A673 (cell line): Measurements from ENCODE around the gene INHBB. TPM values are rescaled to one million over a fixed set of nuclear protein-coding genes. Genes with fewer than 3 reads are reported as not detected.

Source experiments
- BruUV-seq: library from RNA; stranded (reverse); fragments of 400-500 nt; replicated peaks from 2 replicates; lab custom pipeline; 2021; lab: Mats Ljungman, UMichigan
- CTCF ChIA-PET: fragments of 300-600 bp; sonication (Branson Sonifier 250); formaldehyde crosslinking; loops from one replicate; lab custom pipeline; 2022; ENCODE audit warnings: antibody characterized with exemption; lab: Charles Lee
- POLR2A ChIA-PET: fragments of 300-600 bp; sonication (Branson Sonifier 250); formaldehyde crosslinking; loops from one replicate; lab custom pipeline; 2022; ENCODE audit warnings: antibody characterized with exemption; ENCODE audit not compliant: low non-redundant PET; lab: Charles Lee
- DNase-seq: peaks from one replicate; pipeline ENCODE4 v3.0.0-alpha.2; 2015; ENCODE audit warnings: low spot score
- H3K27ac ChIP-seq: fragments of 200-600 bp; sonication (generic); 2 replicates; pipeline ENCODE4 v1.5.1; 2016; ENCODE audit warnings: mixed run types, low read depth, mild to moderate bottlenecking, mixed read lengths, antibody characterized with exemption, low read length; ENCODE audit not compliant: poor library complexity, severe bottlenecking
- H3K27me3 ChIP-seq: fragments of 200-600 bp; sonication (generic); replicated peaks from 2 replicates; pipeline ENCODE4 v1.6.1; 2017; ENCODE audit warnings: mixed run types, low read depth, mild to moderate bottlenecking, mixed read lengths, antibody characterized with exemption, low read length; ENCODE audit not compliant: insufficient read depth, poor library complexity
- H3K36me3 ChIP-seq: fragments of 200-600 bp; sonication (generic); 2 replicates; pipeline ENCODE4 v1.6.1; 2016; ENCODE audit warnings: mixed run types, mild to moderate bottlenecking, mixed read lengths, antibody characterized with exemption, low read length; ENCODE audit not compliant: insufficient read depth, poor library complexity, severe bottlenecking
- H3K4me1 ChIP-seq: fragments of 200-600 bp; sonication (generic); 2 replicates; pipeline ENCODE4 v1.6.1; 2017; ENCODE audit warnings: mixed run types, mild to moderate bottlenecking, mixed read lengths, antibody characterized with exemption, low read length; ENCODE audit not compliant: insufficient read depth, poor library complexity, severe bottlenecking
- H3K4me3 ChIP-seq: fragments of 200-600 bp; sonication (generic); 2 replicates; pipeline ENCODE4 v1.5.1; 2016; ENCODE audit warnings: low read depth, mixed run types, mild to moderate bottlenecking, mixed read lengths, low read length; ENCODE audit not compliant: poor library complexity, severe bottlenecking
- H3K9me3 ChIP-seq: fragments of 200-600 bp; sonication (generic); 2 replicates; pipeline ENCODE4 v1.6.1; 2016; ENCODE audit warnings: mixed run types, low read depth, mild to moderate bottlenecking, mixed read lengths, antibody characterized with exemption, low read length; ENCODE audit not compliant: poor library complexity, severe bottlenecking
- EZH2 ChIP-seq: fragments of 200-600 bp; sonication (generic); IDR thresholded peaks from 2 replicates; pipeline ENCODE4 v1.6.1; 2017; ENCODE audit warnings: borderline replicate concordance, low read depth, mild to moderate bottlenecking, mixed read lengths, antibody characterized with exemption, low read length; ENCODE audit not compliant: poor library complexity, severe bottlenecking
- intact Hi-C: fragments of 100-400 bp; cut with micrococcal nuclease; formaldehyde crosslinking; loops from one replicate; pipeline ENCODE4 v1.10.0; 2022; ENCODE audit not compliant: unreplicated experiment
- total RNA-seq: library from RNA; stranded (reverse); gene quantifications from 2 replicates; pipeline ENCODE4 v1.2.3, GENCODE V29; 2021
- TF ChIP-seq, protein P1 (sequence below): fragments of 300-800, 200-600 bp; sonication (generic); conservative IDR thresholded peaks from 2 replicates; pipeline ENCODE4 v1.5.1; 2017; ENCODE audit warnings: low read depth, mild to moderate bottlenecking, antibody characterized with exemption, low read length, moderate library complexity, mixed read lengths

INHBB gene
- total RNA-seq, 1 experiment from 2014 or later = 0.09 TPM

DNA sequence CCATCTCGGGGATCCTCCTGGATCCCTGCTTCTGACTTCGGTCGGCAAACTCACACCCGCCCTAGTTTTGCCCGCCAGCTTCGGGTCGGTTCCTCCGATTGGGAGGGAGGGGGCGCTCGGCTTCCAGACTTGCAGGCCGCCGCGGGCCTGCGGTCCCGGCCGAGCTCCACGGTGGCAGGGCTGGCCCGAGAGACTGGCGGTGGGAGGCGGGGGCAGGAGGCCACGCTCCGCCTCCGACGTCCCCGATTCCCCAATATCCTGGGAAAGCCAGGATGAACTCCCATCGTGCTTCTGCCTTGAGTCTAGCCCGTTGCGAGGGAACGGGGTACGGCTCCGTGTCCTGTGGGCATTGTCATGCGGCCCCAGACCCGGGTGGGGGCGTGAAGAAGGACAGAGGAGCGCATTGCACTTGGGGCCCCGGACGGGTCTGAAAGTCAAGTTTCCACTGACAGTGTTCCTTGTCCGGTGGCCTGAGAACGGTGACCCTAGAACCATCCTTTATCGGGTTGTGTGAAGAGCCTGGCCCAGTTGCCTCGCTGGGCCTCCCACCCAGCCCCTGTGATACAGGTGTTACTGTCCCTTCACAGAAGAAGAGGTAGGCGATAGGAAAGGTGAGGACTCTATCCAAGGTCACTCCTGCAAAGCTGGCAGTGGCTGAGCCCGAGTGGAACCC, 2.4 kb upstream of the INHBB start:
- CTCF ChIA-PET = interaction anchor here (0.6 to 1.1 kb wide), 3 partner anchors 92 to 337 kb away, joined by 3 to 5 read pairs (median 4); no protein-coding TSS in a partner anchor
- Histone ChIP-seq H3K27me3 (peaks cover 63% of the 10 kb centered on the region), H3K4me1 (peaks cover 13% of the 10 kb centered on the region), H3K36me3 (no peaks in the 10 kb centered on the region), H3K27ac (no peak overlapping the region), H3K9me3 (no peaks in the 10 kb centered on the region), H3K4me3 (no peak overlapping the region)
- peak; percentile 78 for DNase-seq
- POLR2A ChIA-PET = no interaction called here
- TF ChIP-seq, protein P1, sequence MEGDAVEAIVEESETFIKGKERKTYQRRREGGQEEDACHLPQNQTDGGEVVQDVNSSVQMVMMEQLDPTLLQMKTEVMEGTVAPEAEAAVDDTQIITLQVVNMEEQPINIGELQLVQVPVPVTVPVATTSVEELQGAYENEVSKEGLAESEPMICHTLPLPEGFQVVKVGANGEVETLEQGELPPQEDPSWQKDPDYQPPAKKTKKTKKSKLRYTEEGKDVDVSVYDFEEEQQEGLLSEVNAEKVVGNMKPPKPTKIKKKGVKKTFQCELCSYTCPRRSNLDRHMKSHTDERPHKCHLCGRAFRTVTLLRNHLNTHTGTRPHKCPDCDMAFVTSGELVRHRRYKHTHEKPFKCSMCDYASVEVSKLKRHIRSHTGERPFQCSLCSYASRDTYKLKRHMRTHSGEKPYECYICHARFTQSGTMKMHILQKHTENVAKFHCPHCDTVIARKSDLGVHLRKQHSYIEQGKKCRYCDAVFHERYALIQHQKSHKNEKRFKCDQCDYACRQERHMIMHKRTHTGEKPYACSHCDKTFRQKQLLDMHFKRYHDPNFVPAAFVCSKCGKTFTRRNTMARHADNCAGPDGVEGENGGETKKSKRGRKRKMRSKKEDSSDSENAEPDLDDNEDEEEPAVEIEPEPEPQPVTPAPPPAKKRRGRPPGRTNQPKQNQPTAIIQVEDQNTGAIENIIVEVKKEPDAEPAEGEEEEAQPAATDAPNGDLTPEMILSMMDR = peak; percentile 85
- TF ChIP-seq EZH2 = peak; percentile 36
- BruUV-seq = no TSS peak
- intact Hi-C loops = loop anchor here (2.0 to 10.0 kb wide), 3 partner anchors 93 to 337 kb away; no protein-coding TSS in a partner anchor

- DNase-seq = no peak
- intact Hi-C loops = loop anchor here (10.0 kb wide), 1 partner anchor 170 kb away; no protein-coding TSS in a partner anchor
- CTCF ChIA-PET = no interaction called here
- TF ChIP-seq EZH2 = peak; percentile 13
- TF ChIP-seq, protein P1 = no peak
- Histone ChIP-seq H3K4me3 (peak overlapping the region; percentile 44), H3K9me3 (no peaks in the 10 kb centered on the region), H3K27ac (no peak overlapping the region), H3K4me1 (peaks cover 13% of the 10 kb centered on the region), H3K36me3 (no peaks in the 10 kb centered on the region), H3K27me3 (peaks cover 63% of the 10 kb centered on the region)
- BruUV-seq = no TSS peak
- POLR2A ChIA-PET = no interaction called here
These were observed 1.5 kb upstream of the INHBB start for GRCh38 chr2:120344214-120344975.

DNA sequence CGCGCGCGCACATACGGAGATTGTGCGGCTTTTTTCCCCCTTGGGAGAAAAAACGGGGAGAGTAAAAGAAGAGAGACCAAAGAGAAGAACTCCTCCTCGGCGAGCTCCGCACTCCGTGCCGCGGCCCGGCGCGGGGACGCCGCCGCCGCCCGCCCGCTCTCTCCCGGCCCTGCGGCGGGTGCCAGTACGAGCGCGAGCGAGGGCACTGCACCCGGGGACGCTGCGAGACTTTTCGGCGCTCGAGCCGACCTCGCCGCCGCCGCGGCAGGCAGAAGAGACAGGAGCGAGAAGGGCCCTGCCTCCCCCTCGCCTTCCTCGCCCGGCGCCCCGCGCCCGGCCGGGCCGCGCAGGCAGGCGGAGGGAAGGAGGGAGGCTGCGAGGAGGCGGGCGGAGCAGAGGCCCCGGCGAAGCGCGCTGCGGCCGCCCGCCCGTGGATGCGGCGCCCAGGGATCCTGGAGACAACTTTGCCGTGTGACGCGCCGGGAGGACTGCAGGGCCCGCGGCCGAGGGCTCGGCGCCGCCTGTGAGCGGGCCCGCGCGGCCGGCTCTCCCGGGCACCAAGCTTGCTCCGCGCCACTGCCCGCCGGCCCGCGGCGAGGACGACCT, 857 bp upstream of the INHBB start:
- DNase-seq = peak; percentile 40
- H3K27me3 ChIP-seq = peaks cover 63% of the 10 kb centered on the region
- intact Hi-C loops = loop anchor here (10.0 kb wide), 1 partner anchor 170 kb away; no protein-coding TSS in a partner anchor
- H3K4me1 ChIP-seq = peaks cover 13% of the 10 kb centered on the region
- CTCF ChIA-PET = no interaction called here
- peak overlapping the region; percentile 44 for H3K4me3 ChIP-seq
- H3K27ac ChIP-seq = no peak overlapping the region
- POLR2A ChIA-PET = no interaction called here
- no peaks in the 10 kb centered on the region for H3K9me3 ChIP-seq
- no peaks in the 10 kb centered on the region for H3K36me3 ChIP-seq
- BruUV-seq = no TSS peak
- TF ChIP-seq, protein P1 = no peak
- TF ChIP-seq EZH2 = peak; percentile 91
